NCI-H345 (cell line): ENCODE data around the gene ACP3.
"Not testable (repeated sequence)": the region's sequence is repeated elsewhere in the genome, so short reads cannot be mapped to it uniquely, and the experiment has no call there.

Source experiments
- DNase-seq: peaks from one replicate; lab custom pipeline; 2025; lab: John Stamatoyannopoulos, UW

ACP3 gene, protein sequence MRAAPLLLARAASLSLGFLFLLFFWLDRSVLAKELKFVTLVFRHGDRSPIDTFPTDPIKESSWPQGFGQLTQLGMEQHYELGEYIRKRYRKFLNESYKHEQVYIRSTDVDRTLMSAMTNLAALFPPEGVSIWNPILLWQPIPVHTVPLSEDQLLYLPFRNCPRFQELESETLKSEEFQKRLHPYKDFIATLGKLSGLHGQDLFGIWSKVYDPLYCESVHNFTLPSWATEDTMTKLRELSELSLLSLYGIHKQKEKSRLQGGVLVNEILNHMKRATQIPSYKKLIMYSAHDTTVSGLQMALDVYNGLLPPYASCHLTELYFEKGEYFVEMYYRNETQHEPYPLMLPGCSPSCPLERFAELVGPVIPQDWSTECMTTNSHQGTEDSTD

DNA sequence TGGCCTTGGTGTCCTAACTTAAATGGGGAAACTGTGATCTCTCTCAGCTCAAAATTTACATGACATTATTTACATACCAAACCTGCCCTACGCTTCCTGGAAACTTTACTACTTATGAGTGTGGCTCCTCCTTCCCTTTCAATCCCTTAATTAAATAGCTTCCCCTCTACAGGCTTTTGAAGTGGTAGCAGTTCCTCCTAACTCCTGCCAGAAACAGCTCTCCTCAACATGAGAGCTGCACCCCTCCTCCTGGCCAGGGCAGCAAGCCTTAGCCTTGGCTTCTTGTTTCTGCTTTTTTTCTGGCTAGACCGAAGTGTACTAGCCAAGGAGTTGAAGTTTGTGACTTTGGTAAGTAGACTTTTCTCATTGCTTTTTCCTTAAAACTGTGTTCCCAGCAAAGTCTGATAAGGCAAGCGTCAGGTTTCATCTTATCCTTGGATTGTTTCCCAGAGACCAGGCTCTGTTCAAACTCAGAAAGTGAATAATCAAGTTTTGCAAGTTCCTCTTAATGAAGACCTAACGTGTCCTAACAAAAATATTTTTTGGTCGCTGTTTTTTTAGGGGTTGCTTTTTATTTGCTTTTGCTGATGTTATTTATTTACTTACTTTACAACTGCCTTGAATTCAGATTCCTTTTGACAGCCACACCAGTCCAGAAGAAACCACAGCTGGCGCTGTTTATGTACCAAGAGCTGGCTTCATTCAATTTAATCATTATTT is at the start of gene ACP3:
TSS of gene ACP3 (plus strand) at position 179 of the 720 bp plus-strand sequence. CDS start at position 229, 50 bp downstream.
- DNase-seq: no peak

DNA sequence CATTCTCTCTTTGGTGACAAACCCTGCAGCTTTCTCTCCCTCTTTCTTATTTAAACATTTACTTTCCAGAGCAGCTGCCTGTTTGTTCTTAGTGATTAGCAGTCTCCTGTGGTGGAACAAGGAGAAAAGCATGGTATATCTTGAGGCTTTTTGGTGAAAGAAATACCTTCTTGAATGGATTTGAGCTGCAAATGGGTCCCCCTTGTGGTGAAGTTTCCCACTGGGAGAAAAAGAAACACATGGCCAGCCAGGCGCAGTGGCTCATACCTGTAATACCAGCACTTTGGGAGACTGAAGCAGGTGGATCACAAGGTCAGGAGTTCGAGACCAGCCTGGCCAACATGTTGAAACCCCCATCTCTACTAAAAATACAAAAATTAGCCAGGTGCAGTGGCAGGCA is 48.3 kb upstream of the ACP3 start:
- DNase-seq: no peak

DNA sequence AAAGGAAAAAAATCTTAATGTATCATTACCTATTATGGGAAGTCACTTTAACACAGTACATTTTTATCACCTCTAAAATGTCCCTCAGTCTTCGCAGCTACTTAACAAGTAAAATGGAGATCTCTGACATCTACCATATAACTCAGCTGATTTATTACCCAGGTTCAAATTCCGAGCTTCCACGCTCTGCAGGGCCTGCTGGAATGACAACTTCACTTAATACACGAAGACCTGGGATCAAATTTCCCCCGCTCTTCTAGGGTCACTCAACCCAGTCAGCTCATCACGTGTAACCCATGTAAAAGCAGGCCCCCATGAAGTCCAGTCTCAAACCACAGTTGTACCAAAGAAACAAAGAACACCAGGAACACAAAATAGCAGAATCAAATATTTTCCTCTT is 44.2 kb upstream of the ACP3 start:
- no peak for DNase-seq

DNA sequence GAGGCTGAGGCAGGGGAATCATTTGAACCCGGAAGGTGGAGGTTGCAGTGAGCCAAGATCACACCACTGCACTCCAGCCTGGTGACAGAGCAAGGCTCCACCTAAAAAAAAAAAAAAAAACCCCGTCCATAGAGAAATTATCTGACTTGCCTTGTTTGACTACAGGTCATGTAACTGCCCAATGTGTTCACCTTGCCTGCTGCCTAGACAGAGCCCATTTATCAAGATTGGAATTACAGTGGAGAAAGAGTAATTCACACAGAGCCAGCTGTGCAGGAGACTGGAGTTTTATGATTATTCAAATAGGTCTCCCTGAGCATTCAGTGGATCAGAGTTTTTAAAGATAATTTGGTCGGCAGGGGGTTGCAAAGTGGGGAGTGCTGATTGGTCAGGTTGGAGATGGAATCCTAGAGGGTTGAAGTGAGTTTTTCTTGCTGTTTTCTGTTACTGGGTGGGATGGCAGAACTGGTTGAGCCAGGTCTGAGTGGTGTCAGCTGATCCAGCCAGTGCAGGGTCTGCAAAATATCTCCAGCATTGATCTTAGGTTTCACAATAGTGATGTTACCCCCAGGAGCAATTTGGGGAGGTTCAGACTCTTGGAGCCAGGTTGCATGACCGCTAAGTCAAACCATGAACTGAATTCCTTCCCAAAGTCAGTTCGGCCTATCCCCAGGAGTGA is 40.8 kb upstream of the ACP3 start:
- no peak for DNase-seq

DNA sequence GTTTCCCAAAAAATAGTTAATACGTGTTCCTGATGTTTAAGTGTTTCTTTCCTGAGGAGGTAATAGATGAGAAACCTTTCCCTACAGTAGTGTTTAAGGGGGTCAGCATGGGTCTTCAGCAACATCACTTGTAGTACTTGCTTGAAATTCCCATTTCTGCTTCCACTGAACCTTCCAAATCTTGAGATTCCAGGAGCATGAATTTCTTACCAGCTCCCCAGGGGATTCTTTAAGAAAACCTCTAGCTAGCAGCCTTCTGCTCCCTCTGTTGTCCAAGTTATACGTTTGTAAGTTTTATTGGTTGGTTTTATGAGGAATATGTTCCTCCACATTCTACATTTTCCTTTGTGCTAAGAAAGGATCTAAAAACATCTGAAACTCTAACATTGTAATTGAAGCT is 38.2 kb upstream of the ACP3 start:
- no peak for DNase-seq

DNA sequence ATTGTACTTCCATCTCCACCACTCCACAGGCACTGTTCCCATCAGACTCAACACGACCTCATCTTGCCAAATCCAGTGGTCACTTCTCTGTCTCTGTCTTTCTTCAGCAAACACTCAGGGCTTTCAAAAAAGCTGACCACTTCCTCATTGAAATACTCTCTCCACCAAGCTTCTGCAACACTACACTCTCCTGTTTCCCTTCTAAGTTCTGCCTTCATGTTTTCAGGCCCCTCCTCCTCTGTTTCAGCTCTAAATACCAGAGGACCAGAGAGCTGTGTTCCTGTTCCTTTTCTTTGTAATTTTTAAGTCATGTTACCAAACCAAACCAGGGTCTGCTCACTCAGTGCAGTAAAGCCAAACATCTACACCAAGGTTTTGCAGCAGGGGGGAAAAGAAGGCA is 33.8 kb upstream of the ACP3 start:
- DNase-seq: no peak

DNA sequence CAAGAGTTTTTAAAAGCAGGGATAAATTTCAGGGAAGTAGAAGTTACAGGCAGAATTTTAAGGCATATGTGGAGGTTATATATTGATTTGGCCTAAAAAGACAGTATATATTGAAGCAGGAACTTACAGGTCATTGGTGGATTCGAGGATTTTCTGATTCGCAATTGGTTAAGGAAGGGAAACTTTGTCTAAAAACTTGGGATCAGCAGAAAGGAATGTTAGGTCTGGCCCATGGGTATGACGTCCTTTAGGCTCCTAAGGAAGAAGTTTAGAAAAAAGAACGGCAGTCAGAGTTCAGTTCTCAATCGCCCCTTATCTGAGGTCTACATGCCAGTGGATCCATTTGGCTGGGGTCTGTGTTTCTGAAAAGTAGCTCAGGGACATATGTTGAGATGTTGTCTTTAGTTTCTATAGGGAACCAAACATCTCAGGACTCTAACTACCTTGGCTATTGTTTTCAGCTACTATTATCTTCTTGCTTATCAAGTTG is 33.2 kb upstream of the ACP3 start:
- no peak for DNase-seq

DNA sequence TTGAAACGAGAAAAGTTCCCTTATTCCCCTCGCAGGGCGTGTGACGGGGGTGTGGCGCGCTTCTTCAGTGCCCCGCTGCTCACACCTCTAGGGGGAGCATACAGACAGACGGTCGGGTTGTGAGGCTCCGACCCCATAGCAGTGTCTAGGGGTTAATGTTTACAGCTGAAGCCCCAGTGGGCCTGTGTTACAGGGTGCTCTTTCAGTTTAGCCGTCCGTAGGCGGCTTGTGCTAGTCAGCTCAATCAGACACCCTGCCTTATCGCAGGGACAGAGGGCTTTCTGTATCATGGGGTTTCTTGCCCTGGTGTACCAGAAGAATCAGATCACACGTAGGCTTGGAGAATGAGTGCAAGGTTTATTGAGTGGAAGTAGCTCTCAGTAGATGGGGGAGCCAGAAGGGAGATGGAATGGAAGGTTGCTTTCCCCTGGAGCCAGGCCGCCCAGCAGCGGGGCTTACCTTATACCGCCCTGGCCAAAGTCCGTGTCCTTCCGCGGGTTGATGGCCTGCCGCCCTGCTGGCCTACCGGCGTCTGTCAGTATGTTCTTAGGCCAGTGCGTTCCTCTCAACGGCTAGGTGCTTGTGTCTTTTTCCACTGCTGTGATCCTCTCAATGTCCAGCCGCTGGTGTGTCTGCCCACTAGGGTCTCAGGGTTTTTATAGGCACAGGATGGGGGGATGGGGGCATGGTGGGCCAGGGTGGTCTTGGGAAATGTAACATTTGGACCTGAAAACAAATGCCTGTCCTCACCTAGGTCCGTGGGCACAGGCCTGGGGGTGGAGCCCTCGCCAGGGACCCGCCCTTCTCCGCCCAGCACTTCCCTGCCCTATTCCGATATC is 32.2 kb upstream of the ACP3 start:
- no peak for DNase-seq

DNA sequence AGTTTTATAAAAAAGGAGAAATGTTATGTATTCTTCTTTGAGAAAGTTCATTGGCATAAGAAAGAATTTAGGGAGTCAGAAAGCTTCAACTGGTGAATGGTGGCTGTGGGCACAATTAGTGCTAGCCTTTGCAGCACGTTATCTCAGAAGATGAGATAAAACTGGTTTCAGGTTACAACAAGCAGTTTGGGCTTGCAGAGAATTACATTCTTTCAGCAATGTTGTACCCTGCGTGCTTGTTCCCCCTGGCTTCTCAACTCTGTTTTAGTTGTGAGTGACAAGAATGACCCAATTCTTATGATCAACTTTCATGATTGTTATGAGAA is 31.6 kb upstream of the ACP3 start:
- no peak for DNase-seq

DNA sequence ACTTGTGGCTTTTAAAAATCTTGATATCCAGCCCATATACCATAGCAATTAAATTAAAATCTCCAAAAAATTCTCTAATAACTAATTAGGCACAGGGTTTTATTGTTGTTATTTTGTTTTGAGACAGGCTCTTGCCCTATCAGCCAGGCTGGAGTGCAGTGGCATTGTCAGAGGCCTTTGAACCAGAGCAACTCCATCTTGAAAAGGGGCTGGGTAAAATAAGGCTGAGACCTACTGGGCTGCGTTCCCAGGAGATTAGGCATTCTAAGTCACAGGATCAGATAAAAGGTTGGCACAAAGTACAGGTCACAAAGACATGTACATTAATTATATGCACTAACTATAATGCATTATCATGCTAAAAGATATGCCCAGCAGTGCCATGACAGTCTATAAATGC is 31.2 kb upstream of the ACP3 start:
- DNase-seq: no peak

DNA sequence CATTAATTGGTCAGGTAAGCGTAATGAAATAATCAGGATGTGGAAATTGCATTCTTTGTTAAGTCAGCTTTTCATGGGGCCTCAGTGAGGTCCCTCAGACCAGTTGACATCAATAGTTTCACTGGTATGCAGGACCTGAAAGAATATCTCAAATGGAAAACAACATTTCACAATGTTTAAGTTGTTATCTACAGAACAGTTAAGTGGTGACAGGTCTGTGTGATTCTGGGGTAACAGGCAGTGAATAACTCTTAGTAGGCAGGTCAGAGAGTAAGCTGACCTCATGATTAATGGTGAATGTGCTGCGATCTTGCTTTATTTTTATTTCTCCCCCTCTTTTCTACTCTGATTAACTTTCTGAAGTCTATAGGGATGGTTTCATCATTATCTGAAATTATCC is 28.9 kb upstream of the ACP3 start:
- no peak for DNase-seq

DNA sequence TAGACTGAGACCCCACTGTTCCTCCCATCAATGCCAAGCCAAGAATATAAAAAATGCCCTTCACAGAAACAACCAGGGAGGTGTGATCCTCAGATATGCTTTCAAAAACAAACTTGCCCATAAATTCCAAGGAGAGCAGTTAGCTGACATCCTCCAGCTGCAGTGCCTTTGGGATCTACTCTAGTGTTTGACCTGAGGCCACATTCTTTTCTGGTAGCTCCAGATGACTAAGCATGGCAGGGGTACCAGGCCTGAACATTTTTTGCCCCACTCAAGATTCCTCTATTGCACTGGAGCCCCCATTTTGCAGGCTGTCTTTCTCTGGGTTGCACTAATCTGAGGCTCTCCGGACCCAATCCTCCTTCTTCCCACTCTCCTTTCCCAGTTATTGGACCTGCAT is 27.9 kb upstream of the ACP3 start:
- DNase-seq: no peak

DNA sequence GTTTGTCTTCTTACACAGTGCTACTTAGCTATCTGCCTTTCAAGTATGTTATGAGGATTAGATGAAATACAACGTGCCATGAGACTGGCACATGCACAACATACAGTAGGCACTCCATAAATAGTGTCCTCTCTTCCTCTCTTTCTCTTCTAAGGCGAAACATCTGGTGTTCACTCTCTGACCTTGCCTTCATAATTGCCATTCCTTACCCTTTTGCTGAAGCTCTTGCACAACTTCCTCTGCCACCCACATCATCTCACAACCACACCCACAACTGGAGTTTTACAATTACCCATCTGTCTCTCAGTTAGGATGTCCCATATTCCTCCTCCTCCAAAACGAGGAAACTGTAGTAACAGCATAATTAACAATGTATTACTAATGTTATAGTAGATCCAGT is 26.4 kb upstream of the ACP3 start:
- DNase-seq: no peak

DNA sequence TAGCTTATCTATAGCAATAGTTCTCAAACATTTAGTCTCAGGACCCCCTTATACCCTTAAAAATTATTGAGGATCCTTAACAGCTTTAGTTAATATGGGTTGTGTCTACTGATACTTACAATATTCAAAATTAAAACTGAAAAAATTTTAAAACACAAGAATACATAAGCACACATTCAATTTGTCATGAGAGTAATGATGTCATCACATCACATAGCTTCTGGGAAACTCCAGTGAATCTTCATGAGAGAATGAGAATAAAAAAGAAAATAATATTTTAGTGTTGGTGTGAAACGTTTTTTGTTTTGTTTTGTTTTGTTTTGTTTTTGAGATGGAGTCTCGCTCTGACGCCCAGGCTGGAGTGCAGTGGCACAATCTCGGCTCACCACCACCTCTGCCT is 25.2 kb upstream of the ACP3 start:
- no peak for DNase-seq

DNA sequence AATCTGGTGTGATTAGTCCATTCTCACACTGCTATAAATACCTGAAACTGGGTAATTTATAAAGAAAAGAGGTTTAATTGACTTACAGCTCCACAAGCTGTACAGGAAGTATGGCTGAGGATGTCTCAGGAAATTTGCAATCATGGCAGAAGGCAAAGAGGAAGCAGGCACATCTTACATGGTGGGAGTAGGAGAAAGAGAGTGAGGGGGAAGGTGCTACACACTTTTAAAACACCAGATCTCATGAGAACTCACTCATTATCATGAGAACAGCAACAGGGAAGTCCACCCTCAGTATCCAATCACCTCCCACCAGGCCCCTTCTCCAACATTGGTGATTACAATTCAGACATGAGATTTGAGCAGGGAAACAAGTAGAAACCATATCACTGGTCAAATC is 24.0 kb upstream of the ACP3 start:
- DNase-seq: no peak

DNA sequence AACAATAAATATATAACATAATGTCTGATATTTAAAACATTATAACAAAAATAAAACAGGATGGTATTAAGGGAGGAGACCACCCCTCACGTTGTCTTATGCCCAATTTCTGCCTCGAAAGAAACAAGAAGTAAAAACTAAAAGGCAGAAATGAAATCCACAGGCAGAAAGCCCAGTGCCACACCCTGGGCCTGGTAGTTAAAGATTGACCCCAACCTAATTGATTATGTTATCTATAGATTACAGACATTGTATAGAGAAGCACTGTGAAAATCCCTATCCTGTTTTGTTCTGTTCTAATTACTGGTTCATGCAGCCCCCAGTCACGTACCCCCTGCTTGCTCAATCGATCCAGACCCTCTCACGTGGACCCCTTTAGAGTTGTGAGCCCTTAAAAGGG is 22.3 kb upstream of the ACP3 start:
- DNase-seq: no peak

DNA sequence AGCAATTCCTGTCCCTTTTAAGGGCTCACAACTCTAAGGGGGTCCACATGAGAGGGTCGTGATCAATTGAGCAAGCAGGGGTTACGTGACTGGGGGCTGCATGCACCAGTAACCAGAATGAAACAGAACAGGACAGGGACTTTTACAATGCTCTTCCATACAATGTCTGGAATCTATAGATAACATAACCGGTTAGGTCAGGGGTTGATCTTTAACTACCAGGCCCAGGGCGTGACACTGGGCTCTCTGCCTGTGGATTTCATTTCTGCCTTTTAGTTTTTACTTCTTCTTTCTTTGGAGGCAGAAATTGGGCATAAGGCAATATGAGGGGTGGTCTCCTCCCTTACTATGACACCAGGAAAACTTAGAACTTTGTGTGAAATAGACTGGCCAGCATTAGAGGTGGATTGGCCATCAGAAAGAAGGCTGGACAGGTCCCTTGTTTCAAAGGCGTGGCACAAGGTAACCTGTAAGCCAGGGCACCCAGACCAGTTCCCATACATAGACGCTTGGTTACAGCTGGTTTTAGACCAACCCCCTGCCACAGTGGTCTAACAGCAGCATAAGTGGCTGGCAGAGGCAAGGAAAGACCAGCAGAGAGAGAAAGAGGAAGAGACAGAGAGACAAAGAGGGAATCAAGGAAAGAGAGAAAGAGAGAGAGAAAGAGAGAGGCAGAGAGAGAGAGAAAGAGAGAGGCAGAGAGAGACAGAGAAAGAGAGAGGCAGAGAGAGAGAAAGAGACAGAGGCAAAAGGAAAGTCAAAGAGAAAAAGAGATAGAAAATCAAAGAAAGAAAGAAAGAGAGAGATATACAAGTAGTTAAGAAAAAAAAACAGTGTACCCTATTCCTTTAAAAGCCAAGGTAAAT is 13.6 kb upstream of the ACP3 start:
- not testable (repeated sequence) for DNase-seq

DNA sequence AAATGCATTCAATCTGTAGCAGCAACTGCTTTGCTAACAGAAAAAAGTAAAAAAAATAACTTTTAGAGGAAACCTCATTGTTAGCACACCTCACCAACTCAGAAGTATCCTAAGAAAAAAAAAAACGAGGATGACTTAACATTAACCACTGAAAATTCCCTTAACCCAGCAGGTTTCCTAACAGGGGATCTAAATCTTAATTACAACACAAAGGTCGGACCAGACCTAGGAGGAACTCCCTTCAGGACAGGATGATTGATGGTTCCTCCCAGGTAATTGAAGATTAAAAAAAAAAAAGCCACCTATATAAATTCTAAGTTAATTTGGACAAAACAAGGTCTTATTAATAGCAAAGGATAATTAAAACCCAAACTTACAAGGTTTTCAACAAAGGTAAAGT is 12.9 kb upstream of the ACP3 start:
- DNase-seq: not testable (repeated sequence)

DNA sequence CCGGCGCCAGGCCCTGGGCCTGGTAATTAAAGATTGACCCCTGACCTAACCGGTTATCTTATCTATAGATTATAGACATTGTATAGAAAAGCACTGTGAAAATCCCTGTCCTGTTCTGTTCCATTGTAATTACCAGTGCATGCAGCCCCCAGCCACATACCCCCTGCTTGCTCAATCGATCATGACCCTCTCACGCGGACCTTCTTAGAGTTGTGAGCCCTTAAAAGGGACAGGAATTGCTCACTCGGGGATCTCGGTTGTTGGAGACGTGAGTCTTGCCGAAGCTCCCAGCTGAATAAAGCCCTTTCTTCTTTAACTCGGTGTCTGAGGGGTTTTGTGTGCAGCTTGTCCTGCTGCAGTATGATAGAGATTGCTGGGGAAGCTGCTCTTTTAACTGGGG is 7.2 kb upstream of the ACP3 start:
- DNase-seq: not testable (repeated sequence)

DNA sequence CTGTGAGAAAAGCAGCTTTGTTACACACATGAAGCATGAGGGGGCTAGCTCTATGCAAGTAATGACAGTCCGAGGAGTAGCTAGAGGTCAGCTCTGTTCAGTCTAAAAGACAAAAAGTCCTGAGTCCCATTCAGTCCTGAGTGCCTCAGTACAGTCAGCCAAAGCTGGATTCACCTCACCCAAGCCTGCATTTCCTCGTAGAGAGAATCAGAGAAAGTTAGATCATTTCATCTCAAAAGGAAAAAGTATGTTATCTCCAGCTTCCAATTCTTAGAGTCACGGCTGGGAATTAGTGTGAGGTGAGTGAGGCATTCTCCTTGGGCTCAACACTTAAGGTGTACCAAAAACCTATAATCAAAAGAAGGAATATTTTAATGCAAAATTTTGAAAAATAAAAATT is 5.9 kb upstream of the ACP3 start:
- DNase-seq: no peak

DNA sequence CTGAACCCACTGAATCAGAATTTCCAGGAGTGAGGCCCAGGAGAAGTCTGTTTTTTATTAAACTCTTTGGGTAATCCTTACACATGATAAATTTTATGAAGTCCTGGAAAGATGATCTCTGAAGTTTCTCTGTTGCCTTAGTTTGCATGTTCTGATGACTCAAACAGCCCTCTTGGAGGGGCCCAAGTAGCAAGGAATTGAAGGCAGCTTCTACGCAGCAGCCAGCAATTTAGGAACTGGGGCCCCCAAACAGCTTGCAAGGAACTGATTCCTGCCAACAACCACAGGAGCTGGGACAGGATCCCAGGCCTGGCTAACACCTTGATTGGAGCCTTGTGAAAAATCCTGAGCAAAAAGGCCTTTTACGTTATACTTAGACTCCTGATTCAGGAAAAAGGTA is 5.4 kb upstream of the ACP3 start:
- no peak for DNase-seq
